ENCODE measurements around the gene OR1I1. TPM values are rescaled to one million over a fixed set of nuclear protein-coding genes. Genes with fewer than 3 reads are reported as not detected.
"Not testable (repeated sequence)": the region's sequence is repeated elsewhere in the genome, so short reads cannot be mapped to it uniquely, and the experiment has no call there.

OR1I1 gene
- total and polyA plus RNA-seq, 2 of the 4 experiments (the other 2 are of a cell fraction) = not detected

DNA sequence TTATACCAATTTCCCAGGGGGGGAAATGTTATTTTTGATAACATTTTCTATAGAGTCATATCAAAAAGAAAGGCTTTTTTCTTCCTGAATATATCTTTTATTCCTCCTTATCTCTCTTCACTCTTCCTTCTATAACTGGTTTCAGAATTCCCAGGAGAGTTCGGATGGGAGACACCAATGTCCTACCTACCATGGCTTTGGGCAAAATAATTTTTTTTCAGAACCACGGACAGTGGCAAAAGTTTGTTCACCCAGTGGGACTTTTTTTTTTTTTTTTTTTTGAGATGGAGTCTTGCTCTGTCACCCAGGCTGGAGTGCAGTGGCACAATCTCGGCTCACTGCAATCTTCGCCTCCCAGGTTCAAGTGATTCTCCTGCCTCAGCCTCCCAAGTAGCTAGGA is 2.0 kb upstream of the OR1I1 start:
- POLR2A ChIA-PET (ENCODE audit: unreplicated experiment); H4K8ac ChIP-seq (ENCODE audit: low read depth in 2 of 2, low read length in 2 of 2); H2BK15ac ChIP-seq (ENCODE audit: low read depth, low read length); H3K56ac ChIP-seq (ENCODE audit: extremely low read depth, insufficient read depth, low read length); in situ Hi-C loops (cut with MboI; ENCODE audit: low sequenced_read_pairs); dilution Hi-C loops (cut with HindIII; ENCODE audit: low sequenced_read_pairs, unreplicated experiment); H4K91ac ChIP-seq (ENCODE audit: insufficient read depth, low read depth, low read length); H3K14ac ChIP-seq (replicated peaks; ENCODE audit: low read depth, low read length); H3K9me1 ChIP-seq (ENCODE audit: insufficient read depth, low read length); H2BK5ac ChIP-seq (ENCODE audit: low read depth, low read length, poor library complexity, severe bottlenecking); H3K27me3 ChIP-seq (ENCODE audit: control insufficient read depth, insufficient read depth, low read length); H3K4me2 ChIP-seq (ENCODE audit: low read depth, low read length); intact Hi-C loops (cut with micrococcal nuclease); H2AFZ ChIP-seq (replicated peaks; ENCODE audit: low read length, poor library complexity); H3K4ac ChIP-seq (ENCODE audit: low read depth, low read length); H3K23ac ChIP-seq (ENCODE audit: low read depth, low read length); H2AK5ac ChIP-seq (ENCODE audit: low read depth, low read length); H3K18ac ChIP-seq (ENCODE audit: low read depth, low read length); H3K4me1 ChIP-seq (ENCODE audit: control insufficient read depth, insufficient read depth, low read length); H3K9me3 ChIP-seq (ENCODE audit: control insufficient read depth, insufficient read depth, low read length); H3K27ac ChIP-seq (ENCODE audit: insufficient read depth, low read length); ATAC-seq (ENCODE audit: low read depth); H4K20me1 ChIP-seq (ENCODE audit: insufficient read depth, low read length); CTCF ChIA-PET; H4K5ac ChIP-seq (ENCODE audit: low read depth, low read length); H2BK20ac ChIP-seq (ENCODE audit: low read depth, low read length); H3K36me3 ChIP-seq (ENCODE audit: control insufficient read depth, insufficient read depth, low read length); H2AK9ac ChIP-seq (replicated peaks; ENCODE audit: low read depth, low read length, poor library complexity); H3K9ac ChIP-seq (ENCODE audit: low read depth, low read length); H3K4me3 ChIP-seq (ENCODE audit: insufficient read depth, low read depth, low read length); H2BK120ac ChIP-seq (ENCODE audit: low read depth, low read length); BruUV-seq (replicated peaks); DNase-seq; H3K79me1 ChIP-seq (ENCODE audit: low read depth in 1 of 2, low read length in 2 of 2): not testable (repeated sequence)
- WGBS, 2 experiments (ENCODE audit: extremely low coverage in 2 of 2, insufficient read length in 1 of 2) = no CpG with 5 or more reads among the region's 4 CpGs

All from IMR-90 (cell line).